ENCODE results near the gene GSG1L.

- no peak for TF ChIP-seq CTCF (optimal IDR thresholded peaks at IDR 0.05 in 1 of 3, IDR thresholded peaks at IDR 0.05 in 1 of 3, conservative IDR thresholded peaks at IDR 0.05 in 1 of 3; ENCODE audit: extremely low read depth in 1 of 3, insufficient read depth in 2 of 3, low read length in 3 of 3)
- no peak for TF ChIP-seq EZH2 (IDR thresholded peaks at IDR 0.05; ENCODE audit: low read length)
These were observed 156.0 kb downstream of the GSG1L start for GRCh38 chr16:27907457-27907972.

Data from keratinocyte (primary cell).